Measurements from ENCODE around the gene GRIP2.

GRIP2 gene

GRCh38 chr3:14448063-14448462 lies 92.1 kb downstream of the GRIP2 start:
- H3K4me3 ChIP-seq (ENCODE audit: control insufficient read depth, low read depth, low read length), result no peak overlapping the region
- no peak for DNase-seq (ENCODE audit: low read depth)
- no peak for TF ChIP-seq CTCF (IDR thresholded peaks at IDR 0.05; ENCODE audit: control insufficient read depth, insufficient read depth, low read depth, low read length, missing control alignments)

GRCh38 chr3:14446988-14447570 lies 93.1 kb downstream of the GRIP2 start:
- TF ChIP-seq CTCF (IDR thresholded peaks at IDR 0.05; ENCODE audit: control insufficient read depth, insufficient read depth, low read depth, low read length, missing control alignments), result no peak

GRCh38 chr3:14445773-14446172 lies 94.4 kb downstream of the GRIP2 start:
- no peak for TF ChIP-seq CTCF (IDR thresholded peaks at IDR 0.05; ENCODE audit: control insufficient read depth, insufficient read depth, low read depth, low read length, missing control alignments)
- no peak overlapping the region for H3K4me3 ChIP-seq (ENCODE audit: control insufficient read depth, low read depth, low read length)
- no peak for DNase-seq (ENCODE audit: low read depth)

More at GRCh38 chr3:14446988-14447570, 93.1 kb downstream of the GRIP2 start:
- DNase-seq (ENCODE audit: low read depth), result no peak
- no peak overlapping the region for H3K4me3 ChIP-seq (ENCODE audit: control insufficient read depth, low read depth, low read length)

GRCh38 chr3:14444380-14444779 lies 95.8 kb downstream of the GRIP2 start:
- no peak for TF ChIP-seq CTCF (IDR thresholded peaks at IDR 0.05; ENCODE audit: control insufficient read depth, insufficient read depth, low read depth, low read length, missing control alignments)
- no peak for DNase-seq (ENCODE audit: low read depth)
- no peak overlapping the region for H3K4me3 ChIP-seq (ENCODE audit: control insufficient read depth, low read depth, low read length)

GRCh38 chr3:14441920-14442300 lies 98.2 kb downstream of the GRIP2 start:
- DNase-seq (ENCODE audit: low read depth), result no peak
- no peak for TF ChIP-seq CTCF (IDR thresholded peaks at IDR 0.05; ENCODE audit: control insufficient read depth, insufficient read depth, low read depth, low read length, missing control alignments)
- no peak overlapping the region for H3K4me3 ChIP-seq (ENCODE audit: control insufficient read depth, low read depth, low read length)

- TF ChIP-seq CTCF (IDR thresholded peaks at IDR 0.05; ENCODE audit: control insufficient read depth, insufficient read depth, low read depth, low read length, missing control alignments), result no peak
- DNase-seq (ENCODE audit: low read depth), result no peak
- H3K4me3 ChIP-seq (ENCODE audit: control insufficient read depth, low read depth, low read length), result no peak overlapping the region
Measured at GRCh38 chr3:14441240-14441919, 98.8 kb downstream of the GRIP2 start.

Measured in AG09309 (cell line).